Breast epithelium (tissue), 3 donors: ENCODE data around the gene DLEC1.

ENCODE experiments used
- CTCF ChIP-seq, 3 donors: fragments of 450-650 bp; IDR thresholded peaks; one replicate each; pipeline ENCODE4 v1.5.1; 2016 to 2017; ENCODE audit warnings: antibody characterized with exemption in 3 of 3, mild to moderate bottlenecking in 3 of 3, moderate library complexity in 3 of 3
- POLR2AphosphoS5 ChIP-seq, 3 donors: sonication (generic); formaldehyde crosslinking; IDR thresholded peaks; one replicate each; pipeline ENCODE4 v1.6.1; 2017; ENCODE audit warnings: antibody characterized with exemption in 3 of 3

DNA sequence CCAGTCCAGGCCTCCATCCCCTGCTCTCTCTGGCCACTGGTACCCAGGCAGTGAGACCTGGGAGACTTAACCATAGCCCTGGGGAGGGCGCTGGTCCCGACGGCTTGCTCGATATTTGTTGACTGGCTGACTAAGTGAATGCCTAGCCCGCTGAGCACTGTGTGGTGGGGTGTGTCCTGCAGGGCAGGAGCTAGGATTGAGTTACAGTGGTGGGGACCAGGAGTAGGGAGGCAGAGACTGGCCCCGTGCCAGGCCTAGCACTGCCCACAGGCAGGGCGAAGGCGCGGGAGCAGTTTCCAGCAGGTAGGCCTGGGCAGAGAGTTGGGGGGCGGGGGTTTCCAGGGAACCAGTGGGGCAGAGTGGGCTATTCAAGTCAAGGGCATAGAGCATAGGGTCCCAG is 48.5 kb upstream of the DLEC1 start, which contains the start of gene VILL:
- TF ChIP-seq CTCF (IDR thresholded peaks at IDR 0.05) (no peak), POLR2AphosphoS5 (IDR thresholded peaks at IDR 0.05) (no peak)
